BJ (cell line): Measurements from ENCODE around the gene MZB1. TPM values are rescaled to one million over a fixed set of nuclear protein-coding genes. Genes with fewer than 3 reads are reported as not detected.

Source experiments
- CTCF ChIA-PET: fragments of 350-600 bp; formaldehyde crosslinking; extraction: SDS; loops from one replicate; lab custom pipeline; 2021; ENCODE audit warnings: antibody characterized with exemption, inconsistent platforms; lab: Yijun Ruan, JAX
- POLR2A ChIA-PET: fragments of 300-600 bp; sonication (Branson Sonifier 250); formaldehyde crosslinking; extraction: SDS; loops from one replicate; lab custom pipeline; 2021; ENCODE audit warnings: antibody characterized with exemption; lab: Charles Lee
- DNase-seq: peaks from one replicate; pipeline ENCODE4 v3.0.0-alpha.2; 2011; ENCODE audit warnings: low read depth
- H3K27me3 ChIP-seq: 2 replicates; pipeline ENCODE4 v1.6.0; 2011; ENCODE audit warnings: low read length; ENCODE audit not compliant: control insufficient read depth, insufficient read depth
- H3K36me3 ChIP-seq: 2 replicates; pipeline ENCODE4 v1.5.1; 2011; ENCODE audit warnings: low read length; ENCODE audit not compliant: control insufficient read depth, insufficient read depth
- H3K4me3 ChIP-seq: 2 replicates; pipeline ENCODE4 v1.5.1; 2011; ENCODE audit warnings: low read depth, mild to moderate bottlenecking, control low read depth, low read length
- CTCF ChIP-seq: IDR thresholded peaks from 2 replicates; pipeline ENCODE4 v1.5.1; 2011; ENCODE audit warnings: low read depth, mild to moderate bottlenecking, control low read depth, inconsistent platforms, low read length, moderate library complexity; ENCODE audit not compliant: insufficient read depth
- polyA plus RNA-seq: library from polyadenylated mRNA; depleted of rRNA; stranded (reverse); fragments of >200 nt; gene quantifications from 2 replicates; pipeline ENCODE4 v1.2.3, GENCODE V29; 2011

Gene MZB1
- polyA plus RNA-seq, 1 experiment: not detected

- CTCF ChIA-PET: interaction anchor here (1.0 kb wide), 1 partner anchor 14 kb away, joined by 3 read pairs; no protein-coding TSS in a partner anchor
- Histone ChIP-seq H3K4me3 (no peak overlapping the region), H3K27me3 (no peaks in the 10 kb centered on the region), H3K36me3 (no peaks in the 10 kb centered on the region; the same call in none of the 2 replicates)
- TF ChIP-seq CTCF: no peak
- POLR2A ChIA-PET: no interaction called here
- DNase-seq: no peak
Observed at GRCh38 chr5:139374909-139375308, 14.8 kb downstream of the MZB1 start.

GRCh38 chr5:139371482-139372435 lies 18.0 kb downstream of the MZB1 start:
- POLR2A ChIA-PET: no interaction called here
- TF ChIP-seq CTCF: no peak
- no peak for DNase-seq
- no peak overlapping the region for H3K4me3 ChIP-seq
- CTCF ChIA-PET: interaction anchor here (0.8 kb wide), 1 partner anchor 1157 kb away, joined by 3 read pairs; no protein-coding TSS in a partner anchor
- no peaks in the 10 kb centered on the region for H3K27me3 ChIP-seq
- H3K36me3 ChIP-seq: peaks cover 3% of the 10 kb centered on the region

- ChIA-PET CTCF (interaction anchor here (1.6 kb wide), 1 partner anchor 8 kb away, joined by 3 read pairs; no protein-coding TSS in a partner anchor), POLR2A (interaction anchor here (0.6 to 0.7 kb wide), 2 partner anchors 25 to 35 kb away, joined by 3 to 4 read pairs; partner anchors contain the start of gene SPATA24)
- no peak for TF ChIP-seq CTCF
- peaks cover 4% of the 10 kb centered on the region for H3K36me3 ChIP-seq
- H3K4me3 ChIP-seq: no peak overlapping the region
- no peak for DNase-seq
- H3K27me3 ChIP-seq: no peaks in the 10 kb centered on the region
Observed at GRCh38 chr5:139369181-139369580, 20.5 kb downstream of the MZB1 start.

- CTCF ChIA-PET: no interaction called here
- POLR2A ChIA-PET: no interaction called here
- no peak for DNase-seq
- no peak for TF ChIP-seq CTCF
- Histone ChIP-seq H3K4me3 (no peak overlapping the region), H3K27me3 (no peaks in the 10 kb centered on the region), H3K36me3 (peaks cover 8% of the 10 kb centered on the region)
Observed at GRCh38 chr5:139368613-139369012, 21.1 kb downstream of the MZB1 start.

GRCh38 chr5:139364466-139364865 lies 25.2 kb downstream of the MZB1 start:
- Histone ChIP-seq H3K4me3 (no peak overlapping the region), H3K27me3 (no peaks in the 10 kb centered on the region), H3K36me3 (peaks cover 8% of the 10 kb centered on the region)
- POLR2A ChIA-PET: no interaction called here
- no peak for TF ChIP-seq CTCF
- no peak for DNase-seq
- CTCF ChIA-PET: no interaction called here
